Activated naive CD8-positive, alpha-beta T cell treated with anti-CD3 and anti-CD28 coated beads, Interleukin-2, amount 10 ng/mL, durations not matched to agents 7 days and 5 days (primary cell): Measurements from ENCODE around the gene UCKL1. TPM values are rescaled to one million over a fixed set of nuclear protein-coding genes. Genes with fewer than 3 reads are reported as not detected.

Experiments used
- ATAC-seq: fragments of 150-1000 bp; cut with Tn5 transposase; one replicate; pipeline ENCODE4 v1.10.0; 2021; ENCODE audit warnings: low read depth, moderate library complexity
- POLR2A ChIA-PET: fragments of 350-600 bp; sonication (Branson Sonifier 250); formaldehyde crosslinking; loops from one replicate; lab custom pipeline; 2021; ENCODE audit warnings: antibody characterized with exemption; lab: Charles Lee
- DNase-seq: peaks from one replicate; pipeline ENCODE4 v3.0.0; 2021
- H3K27ac Mint-ChIP-seq: one replicate; pipeline ENCODE4 v1.8.0; 2022; ENCODE audit warnings: mild to moderate bottlenecking, mixed read lengths
- H3K27me3 Mint-ChIP-seq: one replicate; pipeline ENCODE4 v1.8.0; 2022; ENCODE audit warnings: mild to moderate bottlenecking, moderate library complexity, mixed read lengths
- H3K36me3 Mint-ChIP-seq: one replicate; pipeline ENCODE4 v1.8.0; 2021; ENCODE audit warnings: mild to moderate bottlenecking, mixed read lengths
- H3K4me1 Mint-ChIP-seq: one replicate; pipeline ENCODE4 v1.8.0; 2021; ENCODE audit warnings: mixed read lengths
- H3K4me3 Mint-ChIP-seq: one replicate; pipeline ENCODE4 v1.8.0; 2022; ENCODE audit warnings: mild to moderate bottlenecking, moderate library complexity, mixed read lengths
- H3K9me3 Mint-ChIP-seq: one replicate; pipeline ENCODE4 v1.8.0; 2021; ENCODE audit warnings: mixed read lengths
- total RNA-seq, 2 experiments: library from RNA; stranded (reverse); gene quantifications; one replicate each; pipeline ENCODE4 v1.2.3, GENCODE V29; 2021

Gene UCKL1
- total RNA-seq, 2 experiments from 2014 or later = 45.0 to 48.4 TPM

GRCh38 chr20:63903796-63904561 is 52.2 kb downstream of the UCKL1 start:
- H3K27ac Mint-ChIP-seq = peak overlapping the region; percentile 61
- no peaks in the 10 kb centered on the region for H3K27me3 Mint-ChIP-seq
- H3K36me3 Mint-ChIP-seq = peaks cover 10% of the 10 kb centered on the region
- peaks cover 34% of the 10 kb centered on the region for H3K4me1 Mint-ChIP-seq
- DNase-seq (no peak), ATAC-seq (no peak)
- POLR2A ChIA-PET = interaction anchor here (1.1 to 1.4 kb wide), 2 partner anchors 37 to 52 kb away, joined by 3 to 4 read pairs; partner anchors contain the start of gene UCKL1
- no peak overlapping the region for H3K4me3 Mint-ChIP-seq
- no peaks in the 10 kb centered on the region for H3K9me3 Mint-ChIP-seq

DNA sequence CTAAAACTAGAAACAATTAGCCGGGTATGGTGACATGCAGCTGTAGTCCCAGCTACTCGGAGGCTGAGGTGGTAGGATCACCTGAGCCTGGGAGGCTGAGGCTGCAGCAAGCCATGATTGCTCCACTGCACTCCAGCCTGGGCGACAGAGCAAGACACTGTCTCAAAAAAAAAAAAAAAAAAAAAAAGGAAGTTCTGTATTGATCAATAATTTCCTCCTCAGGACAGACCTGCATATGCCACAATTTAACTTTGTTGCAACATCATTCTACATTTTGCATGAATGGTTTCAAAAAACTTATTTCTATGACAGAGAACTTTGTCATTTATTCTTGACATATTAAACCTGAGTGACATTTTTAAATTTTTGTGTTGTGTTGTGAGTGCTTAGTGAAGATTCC is 55.8 kb downstream of the UCKL1 start:
- peaks cover 48% of the 10 kb centered on the region for H3K4me1 Mint-ChIP-seq
- DNase-seq (no peak), ATAC-seq (no peak)
- POLR2A ChIA-PET = interaction anchor here (0.7 kb wide), 1 partner anchor 10 kb away, joined by 3 read pairs; no protein-coding TSS in a partner anchor
- H3K4me3 Mint-ChIP-seq = no peak overlapping the region
- H3K27me3 Mint-ChIP-seq = no peaks in the 10 kb centered on the region
- H3K27ac Mint-ChIP-seq = no peak overlapping the region
- H3K9me3 Mint-ChIP-seq = no peaks in the 10 kb centered on the region
- peaks cover 24% of the 10 kb centered on the region for H3K36me3 Mint-ChIP-seq

GRCh38 chr20:63898882-63899558 is 57.2 kb downstream of the UCKL1 start:
- no peaks in the 10 kb centered on the region for H3K9me3 Mint-ChIP-seq
- H3K4me3 Mint-ChIP-seq = no peak overlapping the region
- DNase-seq (no peak), ATAC-seq (no peak)
- H3K27me3 Mint-ChIP-seq = no peaks in the 10 kb centered on the region
- peaks cover 46% of the 10 kb centered on the region for H3K4me1 Mint-ChIP-seq
- POLR2A ChIA-PET = no interaction called here
- no peak overlapping the region for H3K27ac Mint-ChIP-seq
- peaks cover 24% of the 10 kb centered on the region for H3K36me3 Mint-ChIP-seq

- peaks cover 24% of the 10 kb centered on the region for H3K36me3 Mint-ChIP-seq
- no peak for DNase-seq
- ATAC-seq = no peak
- H3K9me3 Mint-ChIP-seq = no peaks in the 10 kb centered on the region
- POLR2A ChIA-PET = interaction anchor here (1.8 kb wide), 1 partner anchor 82 kb away, joined by 7 read pairs; the partner anchor contains the start of genes PRPF6 and SAMD10
- no peaks in the 10 kb centered on the region for H3K27me3 Mint-ChIP-seq
- H3K4me1 Mint-ChIP-seq = peaks cover 44% of the 10 kb centered on the region
- peak overlapping the region; percentile 61 for H3K27ac Mint-ChIP-seq
- H3K4me3 Mint-ChIP-seq = no peak overlapping the region
These were observed 58.1 kb downstream of the UCKL1 start for GRCh38 chr20:63897978-63898561.

DNA sequence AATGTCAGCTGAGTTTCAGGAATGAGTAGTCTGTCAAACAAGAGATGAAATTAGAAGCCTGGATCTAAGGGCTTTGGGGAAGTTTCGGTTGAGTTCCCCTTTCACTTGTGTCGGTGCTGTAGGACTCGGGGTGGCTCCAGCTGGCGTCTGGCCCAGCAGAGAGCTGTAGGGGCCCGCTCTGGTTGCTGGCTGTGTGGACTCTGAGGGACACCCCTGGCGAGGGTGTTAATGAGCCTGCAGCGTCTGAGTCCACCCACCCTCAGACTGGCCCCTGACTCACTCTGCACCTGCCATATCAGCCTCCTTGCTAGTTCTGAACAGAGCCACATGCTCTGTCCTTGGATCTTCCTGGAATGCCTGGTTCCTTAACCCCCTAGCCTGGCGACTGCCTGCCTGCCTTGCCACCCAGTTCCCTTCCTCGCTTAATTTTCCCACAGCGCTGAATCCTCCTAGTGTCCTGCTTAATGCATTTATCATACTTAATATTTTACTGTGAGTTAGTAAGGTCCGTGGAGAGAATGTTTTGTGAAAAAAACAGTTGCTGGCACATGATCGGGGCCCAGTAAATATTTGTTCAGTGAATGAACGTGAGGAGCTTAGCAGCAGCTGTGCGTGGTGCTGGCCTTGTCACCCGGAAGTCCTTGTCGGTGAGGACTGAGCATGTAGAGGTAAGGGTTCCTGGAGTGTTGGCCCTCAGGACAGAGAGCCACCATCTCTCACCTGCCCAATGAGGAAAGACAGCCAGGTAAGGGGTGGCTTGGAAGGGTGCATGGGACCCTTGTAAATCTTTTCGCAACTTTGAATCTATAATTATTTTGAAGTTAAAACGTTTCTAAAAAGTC is 59.7 kb downstream of the UCKL1 start:
- H3K36me3 Mint-ChIP-seq = peaks cover 19% of the 10 kb centered on the region
- DNase-seq = no peak
- peak overlapping the region; percentile 93 for H3K27ac Mint-ChIP-seq
- POLR2A ChIA-PET = interaction anchor here (1.0 to 1.8 kb wide), 3 partner anchors 32 to 238 kb away, joined by 3 to 7 read pairs (median 3); partner anchors contain the start of genes PRPF6, RTEL1, SAMD10 and TPD52L2
- no peaks in the 10 kb centered on the region for H3K27me3 Mint-ChIP-seq
- peak overlapping the region; percentile 92 for H3K4me3 Mint-ChIP-seq
- H3K4me1 Mint-ChIP-seq = peaks cover 36% of the 10 kb centered on the region
- no peak for ATAC-seq
- no peaks in the 10 kb centered on the region for H3K9me3 Mint-ChIP-seq

GRCh38 chr20:63895952-63896263 is 60.3 kb downstream of the UCKL1 start:
- DNase-seq (no peak), ATAC-seq (no peak)
- Mint-ChIP-seq H3K27me3 (no peaks in the 10 kb centered on the region), H3K27ac (peak overlapping the region; percentile 93), H3K4me1 (peaks cover 31% of the 10 kb centered on the region), H3K36me3 (peaks cover 19% of the 10 kb centered on the region), H3K9me3 (no peaks in the 10 kb centered on the region), H3K4me3 (peak overlapping the region; percentile 92)
- POLR2A ChIA-PET = interaction anchor here (0.9 to 1.3 kb wide), 2 partner anchors 61 to 238 kb away, joined by 3 to 4 read pairs; partner anchors contain the start of genes RTEL1 and UCKL1

- peaks cover 19% of the 10 kb centered on the region for H3K36me3 Mint-ChIP-seq
- peak overlapping the region; percentile 93 for H3K27ac Mint-ChIP-seq
These were observed 60.8 kb downstream of the UCKL1 start for GRCh38 chr20:63895202-63895951.

DNA sequence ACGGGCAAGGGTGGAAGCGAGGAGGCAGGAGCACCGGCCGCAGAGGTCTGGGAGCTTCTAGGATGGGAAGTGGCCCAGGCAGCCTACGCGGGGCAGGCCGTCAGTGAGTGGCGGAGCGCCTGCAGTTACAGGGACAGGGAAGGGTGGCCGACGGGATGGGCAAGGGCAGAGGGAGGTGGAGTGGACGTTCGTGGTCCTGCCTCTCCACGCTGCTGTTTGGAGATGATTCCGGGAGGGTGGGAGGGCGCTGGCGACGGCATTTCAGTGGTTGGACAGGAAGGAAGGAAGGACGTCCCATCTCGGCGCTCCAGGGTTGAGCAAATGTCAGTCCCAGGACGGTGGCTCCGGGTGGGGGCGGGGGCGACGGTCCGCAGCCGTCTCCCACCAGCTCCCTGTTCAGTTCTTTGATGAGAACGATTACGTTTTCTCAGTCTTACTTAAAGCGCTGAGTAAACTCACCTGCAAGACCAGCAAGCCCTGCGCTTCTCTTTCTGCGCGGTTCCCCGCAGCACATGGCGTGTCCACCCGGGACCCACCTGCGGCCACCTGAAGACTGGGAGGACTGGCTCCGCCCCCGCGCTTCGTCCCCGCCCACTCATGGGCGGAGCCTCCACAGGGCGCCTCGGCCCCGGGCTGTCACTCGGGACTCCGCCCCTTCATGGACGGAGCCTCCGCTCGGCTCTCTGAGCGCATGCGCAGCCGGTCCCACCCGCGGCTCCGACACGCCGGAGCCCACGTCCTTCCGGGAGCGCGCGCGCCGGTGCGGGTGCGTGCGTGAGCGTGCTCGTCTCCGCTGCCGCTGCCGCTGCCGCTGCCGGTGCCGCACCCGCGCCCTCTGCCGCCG is 61.6 kb downstream of the UCKL1 start, which contains the start of gene DNAJC5:
TSS of gene DNAJC5 (plus strand) at position 769 of the 844 bp plus-strand sequence. CDS start 33,220 bp downstream, outside the sequence.
- H3K4me1 Mint-ChIP-seq = peaks cover 30% of the 10 kb centered on the region

More at GRCh38 chr20:63895202-63895951, 60.8 kb downstream of the UCKL1 start:
- POLR2A ChIA-PET = interaction anchor here (0.6 to 1.4 kb wide), 6 partner anchors 30 to 374 kb away, joined by 3 to 6 read pairs (median 4); partner anchors contain the start of genes RTEL1, TPD52L2 and UCKL1
- Mint-ChIP-seq H3K27me3 (no peaks in the 10 kb centered on the region), H3K9me3 (no peaks in the 10 kb centered on the region), H3K4me1 (peaks cover 30% of the 10 kb centered on the region), H3K4me3 (peak overlapping the region; percentile 92)
- ATAC-seq (no peak), DNase-seq (no peak)

GRCh38 chr20:63893999-63894357 is 62.2 kb downstream of the UCKL1 start:
- POLR2A ChIA-PET = interaction anchor here (0.7 to 1.4 kb wide), 3 partner anchors 28 to 373 kb away, joined by 3 to 6 read pairs (median 4); partner anchors contain the start of genes RTEL1 and TPD52L2
- H3K4me3 Mint-ChIP-seq = peak overlapping the region; percentile 87
- DNase-seq (no peak), ATAC-seq (no peak)
- no peaks in the 10 kb centered on the region for H3K27me3 Mint-ChIP-seq
- peaks cover 16% of the 10 kb centered on the region for H3K36me3 Mint-ChIP-seq
- no peaks in the 10 kb centered on the region for H3K9me3 Mint-ChIP-seq
- peaks cover 26% of the 10 kb centered on the region for H3K4me1 Mint-ChIP-seq
- H3K27ac Mint-ChIP-seq = peak overlapping the region; percentile 77

More for the DNA sequence above, 61.6 kb downstream of the UCKL1 start, which contains the start of gene DNAJC5:
- DNase-seq (peak; percentile 98), ATAC-seq (peak; percentile 84)
- Mint-ChIP-seq H3K9me3 (no peaks in the 10 kb centered on the region), H3K36me3 (peaks cover 19% of the 10 kb centered on the region), H3K27ac (peak within 1 kb of the TSS; percentile 93), H3K4me3 (peak within 1 kb of the TSS; percentile 92), H3K27me3 (no peaks in the 10 kb centered on the region)
- POLR2A ChIA-PET = interaction anchor here (0.6 to 1.4 kb wide), 5 partner anchors 29 to 373 kb away, joined by 3 to 6 read pairs (median 3); partner anchors contain the start of genes RTEL1 and TPD52L2

DNA sequence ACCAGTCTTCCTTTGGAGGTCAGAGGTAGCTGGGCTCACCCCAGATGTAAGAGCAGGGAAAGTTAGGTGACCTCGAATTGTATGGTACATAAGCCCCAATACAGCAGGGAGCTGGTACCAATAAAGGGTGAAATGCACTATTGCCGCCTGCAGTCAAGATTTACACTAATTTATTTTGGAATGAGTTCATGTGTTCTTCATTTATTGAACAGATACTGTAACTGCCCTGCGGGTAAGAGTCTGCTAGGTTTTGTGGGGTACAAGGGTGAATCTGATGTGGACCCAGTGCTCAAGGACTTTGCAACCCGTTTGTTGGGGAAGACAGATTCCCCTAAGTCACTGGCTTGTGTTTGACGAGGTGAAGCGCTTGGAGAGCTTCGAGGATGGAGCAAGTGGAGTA is 63.8 kb downstream of the UCKL1 start:
- Mint-ChIP-seq H3K36me3 (peaks cover 10% of the 10 kb centered on the region), H3K9me3 (no peaks in the 10 kb centered on the region), H3K27me3 (no peaks in the 10 kb centered on the region), H3K4me3 (no peak overlapping the region), H3K4me1 (peaks cover 15% of the 10 kb centered on the region), H3K27ac (no peak overlapping the region)
- ATAC-seq = no peak
- DNase-seq = no peak
- POLR2A ChIA-PET = interaction anchor here (0.6 kb wide), 1 partner anchor 253 kb away, joined by 3 read pairs; no protein-coding TSS in a partner anchor
